MCF 10A (cell line): ENCODE data around the gene BTBD1. TPM values are rescaled to one million over a fixed set of nuclear protein-coding genes. Genes with fewer than 3 reads are reported as not detected.

Source experiments
- BruUV-seq: library from RNA; stranded (reverse); fragments of 400-500 nt; replicated peaks from 2 replicates; lab custom pipeline; 2021; lab: Mats Ljungman, UMichigan
- CTCF ChIA-PET: fragments of 300-600 bp; sonication (Branson Sonifier 250); formaldehyde crosslinking; extraction: SDS; loops from one replicate; lab custom pipeline; 2021; ENCODE audit warnings: antibody characterized with exemption, inconsistent platforms; lab: Yijun Ruan, JAX
- POLR2A ChIA-PET: fragments of 300-600, 350-650 bp; sonication (Branson Sonifier 250); formaldehyde crosslinking; extraction: SDS; loops from one replicate; lab custom pipeline; 2020; ENCODE audit warnings: antibody characterized with exemption, inconsistent platforms; lab: Yijun Ruan, JAX
- DNase-seq: peaks from one replicate; pipeline ENCODE4 v3.0.0-alpha.2; 2018; ENCODE audit not compliant: unreplicated experiment
- H3K27ac Mint-ChIP-seq: one replicate; pipeline ENCODE4 v1.8.0; 2022; ENCODE audit warnings: mild to moderate bottlenecking, low read depth, mixed read lengths; ENCODE audit not compliant: unreplicated experiment
- H3K27me3 Mint-ChIP-seq: one replicate; pipeline ENCODE4 v1.8.0; 2022; ENCODE audit warnings: mixed read lengths; ENCODE audit not compliant: insufficient read depth, unreplicated experiment
- H3K36me3 Mint-ChIP-seq: one replicate; pipeline ENCODE4 v1.8.0; 2022; ENCODE audit warnings: mild to moderate bottlenecking, moderate library complexity, mixed read lengths; ENCODE audit not compliant: insufficient read depth, unreplicated experiment
- H3K4me1 Mint-ChIP-seq: one replicate; pipeline ENCODE4 v1.8.0; 2022; ENCODE audit warnings: mixed read lengths; ENCODE audit not compliant: insufficient read depth, unreplicated experiment
- H3K4me3 Mint-ChIP-seq: one replicate; pipeline ENCODE4 v1.8.0; 2022; ENCODE audit warnings: mild to moderate bottlenecking, moderate library complexity, mixed read lengths; ENCODE audit not compliant: unreplicated experiment
- H3K9me3 Mint-ChIP-seq: one replicate; pipeline ENCODE4 v1.8.0; 2022; ENCODE audit warnings: mixed read lengths; ENCODE audit not compliant: unreplicated experiment
- intact Hi-C: fragments of 100-400 bp; cut with micrococcal nuclease; formaldehyde crosslinking; loops from 2 replicates; pipeline ENCODE4 v1.14.1; 2022
- total RNA-seq: library from RNA; stranded (reverse); gene quantifications from 2 replicates; pipeline ENCODE4 v1.2.3, GENCODE V29; 2022
- TF ChIP-seq, protein P1 (sequence below): fragments of 200-600 bp; IDR thresholded peaks from one replicate; pipeline ENCODE4 v1.8.0; 2022; ENCODE audit warnings: antibody characterized with exemption, mild to moderate bottlenecking; ENCODE audit not compliant: unreplicated experiment

BTBD1 gene
- total RNA-seq, 1 experiment from 2014 or later: 57.0 TPM

- H3K27me3 Mint-ChIP-seq: no peaks in the 10 kb centered on the region
- DNase-seq: no peak
- H3K4me1 Mint-ChIP-seq: no peaks in the 10 kb centered on the region
- TF ChIP-seq, protein P1, sequence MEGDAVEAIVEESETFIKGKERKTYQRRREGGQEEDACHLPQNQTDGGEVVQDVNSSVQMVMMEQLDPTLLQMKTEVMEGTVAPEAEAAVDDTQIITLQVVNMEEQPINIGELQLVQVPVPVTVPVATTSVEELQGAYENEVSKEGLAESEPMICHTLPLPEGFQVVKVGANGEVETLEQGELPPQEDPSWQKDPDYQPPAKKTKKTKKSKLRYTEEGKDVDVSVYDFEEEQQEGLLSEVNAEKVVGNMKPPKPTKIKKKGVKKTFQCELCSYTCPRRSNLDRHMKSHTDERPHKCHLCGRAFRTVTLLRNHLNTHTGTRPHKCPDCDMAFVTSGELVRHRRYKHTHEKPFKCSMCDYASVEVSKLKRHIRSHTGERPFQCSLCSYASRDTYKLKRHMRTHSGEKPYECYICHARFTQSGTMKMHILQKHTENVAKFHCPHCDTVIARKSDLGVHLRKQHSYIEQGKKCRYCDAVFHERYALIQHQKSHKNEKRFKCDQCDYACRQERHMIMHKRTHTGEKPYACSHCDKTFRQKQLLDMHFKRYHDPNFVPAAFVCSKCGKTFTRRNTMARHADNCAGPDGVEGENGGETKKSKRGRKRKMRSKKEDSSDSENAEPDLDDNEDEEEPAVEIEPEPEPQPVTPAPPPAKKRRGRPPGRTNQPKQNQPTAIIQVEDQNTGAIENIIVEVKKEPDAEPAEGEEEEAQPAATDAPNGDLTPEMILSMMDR: no peak
- no peak overlapping the region for H3K27ac Mint-ChIP-seq
- POLR2A ChIA-PET: no interaction called here
- no peak overlapping the region for H3K4me3 Mint-ChIP-seq
- no peaks in the 10 kb centered on the region for H3K36me3 Mint-ChIP-seq
- CTCF ChIA-PET: no interaction called here
- intact Hi-C loops: no loop called here
- no TSS peak for BruUV-seq
- H3K9me3 Mint-ChIP-seq: peaks cover 9% of the 10 kb centered on the region
These were observed 44.1 kb upstream of the BTBD1 start for GRCh38 chr15:83111149-83111548.

DNA sequence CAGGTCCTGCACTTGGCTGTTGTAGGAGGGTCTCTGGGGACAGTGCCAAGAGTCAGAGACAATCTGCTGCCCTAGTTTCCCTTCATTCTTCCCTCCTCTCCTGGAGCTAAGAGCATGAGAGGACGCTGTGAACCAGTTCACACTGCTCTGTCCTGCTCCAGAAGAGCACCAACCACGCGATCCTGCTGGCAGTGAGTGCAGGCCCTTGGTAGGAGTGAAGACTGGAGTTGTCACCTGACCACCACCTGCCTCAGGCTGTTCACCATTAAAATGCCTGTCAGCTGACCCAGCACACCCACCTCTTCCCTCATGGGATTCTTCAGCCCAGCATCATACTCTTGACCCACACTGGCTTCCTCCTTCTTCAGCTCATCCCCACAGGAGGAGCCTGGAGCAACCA lies 43.3 kb upstream of the BTBD1 start:
- TF ChIP-seq, protein P1: no peak
- H3K27ac Mint-ChIP-seq: no peak overlapping the region
- peaks cover 9% of the 10 kb centered on the region for H3K9me3 Mint-ChIP-seq
- BruUV-seq: no TSS peak
- POLR2A ChIA-PET: no interaction called here
- no peak overlapping the region for H3K4me3 Mint-ChIP-seq
- CTCF ChIA-PET: no interaction called here
- no peaks in the 10 kb centered on the region for H3K27me3 Mint-ChIP-seq
- DNase-seq: no peak
- intact Hi-C loops: no loop called here
- no peaks in the 10 kb centered on the region for H3K4me1 Mint-ChIP-seq
- H3K36me3 Mint-ChIP-seq: no peaks in the 10 kb centered on the region

DNA sequence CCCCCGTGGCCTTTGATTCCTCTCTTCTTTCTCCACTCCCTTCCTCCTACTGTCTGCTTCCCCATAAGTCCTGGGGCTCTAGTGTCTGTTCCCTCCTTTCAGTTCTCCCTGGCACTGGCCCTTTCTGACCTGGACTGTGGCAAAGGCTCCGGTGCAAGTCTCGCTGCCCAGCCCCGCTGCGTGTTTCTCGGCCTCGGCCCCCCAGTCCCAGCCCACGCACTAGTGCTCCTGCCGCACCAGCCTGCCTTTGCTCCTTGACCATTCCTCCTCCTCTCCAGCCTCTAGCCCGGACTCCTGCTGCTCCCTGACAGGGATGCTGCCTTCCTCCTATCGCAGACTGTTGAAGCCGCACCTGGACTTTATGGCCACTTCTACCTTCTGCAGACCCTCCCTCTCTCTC lies 42.5 kb upstream of the BTBD1 start:
- Mint-ChIP-seq H3K9me3 (peaks cover 9% of the 10 kb centered on the region), H3K27me3 (no peaks in the 10 kb centered on the region), H3K4me1 (no peaks in the 10 kb centered on the region), H3K36me3 (no peaks in the 10 kb centered on the region), H3K4me3 (no peak overlapping the region), H3K27ac (no peak overlapping the region)
- POLR2A ChIA-PET: no interaction called here
- CTCF ChIA-PET: no interaction called here
- no peak for DNase-seq
- TF ChIP-seq, protein P1: no peak
- BruUV-seq: no TSS peak
- intact Hi-C loops: no loop called here

DNA sequence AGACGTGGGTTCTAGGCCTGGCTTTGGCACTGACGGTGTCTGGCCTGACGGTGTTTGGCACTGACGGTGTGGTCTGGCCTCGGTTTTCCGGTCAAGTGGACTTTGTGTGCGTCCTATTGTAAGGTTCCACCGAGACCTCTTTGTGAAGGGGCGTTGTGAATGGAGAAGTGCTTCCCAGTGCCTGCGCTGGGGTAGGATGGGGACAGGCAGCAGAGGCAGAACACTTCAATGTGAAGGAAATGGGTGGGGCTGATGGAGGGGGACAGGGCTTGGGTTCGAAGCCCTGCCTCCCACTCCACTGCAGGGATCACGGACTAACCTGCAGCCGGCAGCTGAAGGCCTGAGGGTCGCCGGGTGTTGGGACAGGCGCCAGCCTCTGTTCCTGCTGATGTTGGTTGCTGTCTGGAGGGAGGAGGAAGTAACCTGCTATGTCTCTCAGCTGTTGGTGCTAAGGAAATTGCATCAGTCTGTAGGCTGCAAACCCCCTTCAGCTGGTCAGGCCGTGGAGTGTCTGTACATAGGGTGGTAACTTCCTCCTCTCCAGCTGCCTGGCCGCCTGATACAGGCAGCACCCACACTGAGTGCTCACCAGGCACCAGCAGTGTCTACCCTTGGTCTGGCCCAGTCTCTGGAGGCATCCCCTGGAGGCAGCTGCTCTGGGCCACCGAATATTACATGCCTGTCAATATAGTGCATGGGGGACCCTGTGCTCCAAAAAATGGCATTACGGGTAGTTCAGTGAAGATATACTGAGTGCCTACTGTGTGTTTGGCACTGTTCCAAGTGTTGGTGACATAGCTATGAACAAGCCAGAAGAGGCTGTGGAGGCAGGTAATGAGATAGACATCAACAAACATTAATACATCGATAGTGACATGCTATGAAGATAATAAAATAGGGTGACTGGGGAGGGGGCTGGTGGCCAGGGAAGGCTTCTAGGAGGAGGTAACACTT lies 41.5 kb upstream of the BTBD1 start:
- CTCF ChIA-PET: interaction anchor here (0.5 to 0.7 kb wide), 3 partner anchors 42 to 109 kb away, joined by 3 to 4 read pairs (median 3); partner anchors contain the start of gene BTBD1
- no peak for DNase-seq
- H3K4me3 Mint-ChIP-seq: no peak overlapping the region
- peaks cover 9% of the 10 kb centered on the region for H3K9me3 Mint-ChIP-seq
- POLR2A ChIA-PET: no interaction called here
- BruUV-seq: no TSS peak
- H3K4me1 Mint-ChIP-seq: peaks cover 7% of the 10 kb centered on the region
- H3K27ac Mint-ChIP-seq: no peak overlapping the region
- no peaks in the 10 kb centered on the region for H3K36me3 Mint-ChIP-seq
- intact Hi-C loops: no loop called here
- TF ChIP-seq, protein P1: no peak
- H3K27me3 Mint-ChIP-seq: no peaks in the 10 kb centered on the region
